Mesenchymal stem cell (in vitro differentiated cells and primary cell): ENCODE data around the gene NXPH4.

ENCODE experiments used
- DNase-seq: peaks from one replicate; pipeline ENCODE4 v3.0.0-alpha.2; 2013
- H2AFZ ChIP-seq: one replicate; pipeline ENCODE4 v1.6.1; 2013; ENCODE audit warnings: low read depth, mild to moderate bottlenecking, control low read depth, inconsistent platforms, low read length, moderate library complexity
- H2AK5ac ChIP-seq: 2 replicates; pipeline ENCODE4 v1.6.1; 2013; ENCODE audit warnings: low read length, moderate library complexity, mild to moderate bottlenecking, inconsistent platforms; ENCODE audit not compliant: severe bottlenecking
- H2BK120ac ChIP-seq: one replicate; pipeline ENCODE4 v1.6.1; 2013; ENCODE audit warnings: low read depth, mild to moderate bottlenecking, inconsistent platforms, low read length, moderate library complexity
- H2BK12ac ChIP-seq, 2 experiments: one replicate each; pipeline ENCODE4 v1.6.1; 2013; ENCODE audit warnings: inconsistent platforms in 2 of 2, low read length in 2 of 2, mild to moderate bottlenecking in 2 of 2, moderate library complexity in 2 of 2, control low read depth in 1 of 2
- H2BK15ac ChIP-seq: one replicate; pipeline ENCODE4 v1.6.1; 2013; ENCODE audit warnings: mild to moderate bottlenecking, low read depth, inconsistent platforms; ENCODE audit not compliant: poor library complexity, severe bottlenecking
- H2BK5ac ChIP-seq: 2 replicates; pipeline ENCODE4 v1.6.1; 2013; ENCODE audit warnings: low read depth, mild to moderate bottlenecking, low read length, control low read depth, inconsistent platforms; ENCODE audit not compliant: poor library complexity, severe bottlenecking
- H3K14ac ChIP-seq, 2 experiments: one replicate each; pipeline ENCODE4 v1.6.1; 2013; ENCODE audit warnings: inconsistent platforms in 2 of 2, low read length in 2 of 2, control low read depth in 1 of 2, mild to moderate bottlenecking in 1 of 2, moderate library complexity in 1 of 2
- H3K18ac ChIP-seq, 2 experiments: one replicate each; pipeline ENCODE4 v1.6.1; 2013; ENCODE audit warnings: inconsistent platforms in 2 of 2, low read length in 2 of 2, control low read depth in 1 of 2, low read depth in 1 of 2, mild to moderate bottlenecking in 1 of 2
- H3K23ac ChIP-seq, 2 experiments: one replicate each; pipeline ENCODE4 v1.6.1; 2013; ENCODE audit warnings: inconsistent platforms in 2 of 2, low read length in 2 of 2, mild to moderate bottlenecking in 2 of 2, moderate library complexity in 2 of 2, control low read depth in 1 of 2
- H3K27ac ChIP-seq: 2 replicates; pipeline ENCODE4 v1.5.1; 2013; ENCODE audit warnings: mild to moderate bottlenecking, moderate library complexity, low read length, control low read depth, inconsistent platforms; ENCODE audit not compliant: poor library complexity, severe bottlenecking
- H3K27me3 ChIP-seq, 2 experiments: 2 replicates each; pipeline versions ENCODE4 v1.6.1 to v1.7.0; 2013; ENCODE audit warnings: low read length in 2 of 2, mild to moderate bottlenecking in 2 of 2, moderate library complexity in 2 of 2, control low read depth in 1 of 2, inconsistent platforms in 1 of 2; ENCODE audit not compliant: control insufficient read depth in 1 of 2, insufficient read depth in 1 of 2
- H3K36me3 ChIP-seq, 2 experiments: 2 replicates each; pipeline versions ENCODE4 v1.6.1 to v1.7.0; 2013; ENCODE audit warnings: low read length in 2 of 2, control low read depth in 1 of 2, inconsistent platforms in 1 of 2, low read depth in 1 of 2, mild to moderate bottlenecking in 1 of 2; ENCODE audit not compliant: insufficient read depth in 2 of 2, control insufficient read depth in 1 of 2
- H3K4ac ChIP-seq, 2 experiments: one replicate each; pipeline ENCODE4 v1.6.1; 2013; ENCODE audit warnings: inconsistent platforms in 2 of 2, low read length in 2 of 2, mild to moderate bottlenecking in 2 of 2, moderate library complexity in 2 of 2, control low read depth in 1 of 2, low read depth in 1 of 2
- H3K4me1 ChIP-seq: 2 replicates; pipeline ENCODE4 v1.6.1; 2013; ENCODE audit warnings: low read depth, low read length, control low read depth; ENCODE audit not compliant: control insufficient read depth, insufficient read depth
- H3K4me2 ChIP-seq: 2 replicates; pipeline ENCODE4 v1.6.1; 2013; ENCODE audit warnings: low read length, mild to moderate bottlenecking, inconsistent platforms; ENCODE audit not compliant: poor library complexity, severe bottlenecking
- H3K4me3 ChIP-seq, 2 experiments: 2 replicates each; pipeline versions ENCODE4 v1.5.1 to v1.7.0; 2013; ENCODE audit warnings: low read length in 2 of 2, mild to moderate bottlenecking in 2 of 2, control low read depth in 1 of 2, low read depth in 1 of 2; ENCODE audit not compliant: insufficient read depth in 1 of 2
- H3K79me1 ChIP-seq: replicated peaks from 2 replicates; pipeline ENCODE4 v1.6.1; 2013; ENCODE audit warnings: mild to moderate bottlenecking, control low read depth, low read length, inconsistent platforms; ENCODE audit not compliant: poor library complexity, severe bottlenecking
- H3K9ac ChIP-seq: 2 replicates; pipeline ENCODE4 v1.7.0; 2013; ENCODE audit warnings: mild to moderate bottlenecking, low read length, moderate library complexity
- H3K9me3 ChIP-seq: 2 replicates; pipeline ENCODE4 v1.7.0; 2013; ENCODE audit warnings: mild to moderate bottlenecking, low read length; ENCODE audit not compliant: control insufficient read depth
- H4K8ac ChIP-seq: one replicate; pipeline ENCODE4 v1.6.1; 2013; ENCODE audit warnings: inconsistent platforms, mild to moderate bottlenecking, low read length, moderate library complexity
- H4K91ac ChIP-seq: one replicate; pipeline ENCODE4 v1.6.1; 2013; ENCODE audit warnings: mild to moderate bottlenecking, low read length, inconsistent platforms
- WGBS: methylation state at CpG from one replicate; pipeline ENCODE4 v1.1.7; 2013; ENCODE audit warnings: mixed read lengths; 5-methylcytosine and 5-hydroxymethylcytosine counted together

NXPH4 gene

DNA sequence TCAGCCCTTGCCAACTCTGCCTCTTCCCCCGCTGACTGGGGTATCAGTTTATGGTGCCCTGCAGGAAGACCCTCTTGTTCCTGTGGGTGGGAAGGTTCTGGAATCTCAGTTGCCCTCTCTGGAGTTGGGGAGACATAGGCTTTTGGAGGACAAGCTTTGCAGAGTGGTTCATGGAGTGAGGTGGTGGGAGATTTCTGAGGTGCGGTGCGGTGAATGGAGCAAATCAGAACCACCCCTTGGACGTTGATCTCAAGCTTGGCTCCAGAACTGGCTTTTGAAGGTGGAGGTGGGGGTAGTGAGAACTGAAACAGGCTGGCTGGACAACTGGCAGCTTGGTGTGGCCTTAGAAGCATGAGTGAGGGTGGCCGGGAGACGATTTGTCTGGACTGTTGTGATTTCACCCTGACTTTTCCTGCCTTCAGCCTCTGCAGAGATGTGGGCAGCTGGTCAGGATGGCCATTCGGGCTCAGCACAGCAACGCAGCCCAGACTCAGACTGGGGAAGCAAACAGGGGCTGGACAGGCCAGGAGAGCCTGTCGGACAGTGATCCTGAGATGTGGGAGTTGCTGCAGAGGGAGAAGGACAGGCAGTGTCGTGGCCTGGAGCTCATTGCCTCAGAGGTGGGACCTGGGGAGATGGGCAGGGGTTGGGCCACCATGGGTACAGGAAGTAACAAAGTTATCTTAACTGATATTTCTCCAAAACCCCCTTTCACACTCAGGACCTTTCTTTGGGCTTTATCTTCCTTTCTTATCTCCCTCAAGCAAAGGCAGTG, 14.0 kb downstream of the NXPH4 start:
- peaks cover 9 to 22% of the 10 kb centered on the region in 2 experiments for H3K27me3 ChIP-seq
- H3K4me3 ChIP-seq: peak overlapping the region; percentile 70 to 86
- H4K8ac ChIP-seq: peak overlapping the region; percentile 78
- H2BK120ac ChIP-seq: peak overlapping the region; percentile 44
- peak overlapping the region; percentile 16 to 56 for H3K4ac ChIP-seq
- peak overlapping the region; percentile 76 for H3K4me2 ChIP-seq
- H2BK5ac ChIP-seq: no peak overlapping the region
- H4K91ac ChIP-seq: peak overlapping the region; percentile 94
- H3K14ac ChIP-seq: peak overlapping the region in 1 of 2 experiments; percentile 64
- DNase-seq: no peak
- H2BK15ac ChIP-seq: no peak overlapping the region
- H3K36me3 ChIP-seq: peaks cover 42 to 45% of the 10 kb centered on the region in 2 experiments
- H3K27ac ChIP-seq: peak overlapping the region; percentile 96
- no peak overlapping the region for H3K23ac ChIP-seq
- 42% methylated on average over 9 of the region's 10 CpGs for WGBS
- peak overlapping the region; percentile 2 to 81 for H3K18ac ChIP-seq
- no peak overlapping the region for H2AK5ac ChIP-seq
- peak overlapping the region; percentile 98 for H3K9ac ChIP-seq
- H3K4me1 ChIP-seq: peaks cover 33% of the 10 kb centered on the region
- H3K79me1 ChIP-seq: peaks cover 23% of the 10 kb centered on the region
- no peak overlapping the region for H2AFZ ChIP-seq
- H3K9me3 ChIP-seq: no peaks in the 10 kb centered on the region
- H2BK12ac ChIP-seq: peak overlapping the region; percentile 4 to 7

DNA sequence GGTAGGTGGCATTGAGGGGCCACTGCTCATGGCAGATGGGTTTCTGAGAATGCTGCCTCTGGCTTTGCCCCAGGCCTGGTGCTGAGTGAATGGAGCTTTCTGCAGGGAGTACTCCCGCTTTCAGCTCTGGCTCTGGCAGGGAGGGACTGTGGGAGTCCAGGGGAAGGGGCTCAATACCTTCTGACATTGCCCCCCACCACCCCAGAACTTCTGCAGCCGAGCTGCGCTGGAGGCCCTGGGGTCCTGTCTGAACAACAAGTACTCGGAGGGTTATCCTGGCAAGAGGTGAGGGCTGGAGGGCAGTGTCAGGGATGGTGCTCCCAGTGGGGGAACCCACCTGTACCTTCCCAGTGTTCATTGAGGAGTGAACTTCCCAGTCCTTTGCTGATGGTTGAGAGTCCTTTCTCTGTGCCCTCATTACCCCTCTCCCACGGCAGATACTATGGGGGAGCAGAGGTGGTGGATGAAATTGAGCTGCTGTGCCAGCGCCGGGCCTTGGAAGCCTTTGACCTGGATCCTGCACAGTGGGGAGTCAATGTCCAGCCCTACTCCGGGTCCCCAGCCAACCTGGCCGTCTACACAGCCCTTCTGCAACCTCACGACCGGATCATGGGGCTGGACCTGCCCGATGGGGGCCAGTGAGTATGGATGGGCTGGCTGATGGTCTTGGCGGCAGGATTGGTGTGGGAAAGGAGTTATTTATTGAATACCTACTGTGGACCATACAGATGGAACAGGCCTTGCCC, 14.9 kb downstream of the NXPH4 start:
- H2AK5ac ChIP-seq: no peak overlapping the region
- no peak overlapping the region for H2BK120ac ChIP-seq
- no peak overlapping the region for H2AFZ ChIP-seq
- peak overlapping the region in 1 of 2 experiments; percentile 86 for H3K4me3 ChIP-seq
- H3K23ac ChIP-seq: no peak overlapping the region
- peak overlapping the region; percentile 47 for H4K91ac ChIP-seq
- H3K4me1 ChIP-seq: peaks cover 29% of the 10 kb centered on the region
- peak overlapping the region in 1 of 2 experiments; percentile 26 for H3K14ac ChIP-seq
- 97% methylated on average over 10 of the region's 13 CpGs for WGBS
- H3K36me3 ChIP-seq: peaks cover 42 to 54% of the 10 kb centered on the region in 2 experiments
- H2BK5ac ChIP-seq: no peak overlapping the region
- peaks cover 1 to 21% of the 10 kb centered on the region in 2 experiments for H3K27me3 ChIP-seq
- no peak for DNase-seq
- peak overlapping the region; percentile 47 for H4K8ac ChIP-seq
- H3K18ac ChIP-seq: peak overlapping the region in 1 of 2 experiments; percentile 16
- no peak overlapping the region for H2BK12ac ChIP-seq
- peak overlapping the region; percentile 61 for H2BK15ac ChIP-seq
- H3K4ac ChIP-seq: peak overlapping the region in 1 of 2 experiments; percentile 10
- H3K27ac ChIP-seq: no peak overlapping the region
- H3K9ac ChIP-seq: peak overlapping the region; percentile 98
- H3K9me3 ChIP-seq: no peaks in the 10 kb centered on the region
- peak overlapping the region; percentile 21 for H3K4me2 ChIP-seq
- H3K79me1 ChIP-seq: peaks cover 23% of the 10 kb centered on the region

DNA sequence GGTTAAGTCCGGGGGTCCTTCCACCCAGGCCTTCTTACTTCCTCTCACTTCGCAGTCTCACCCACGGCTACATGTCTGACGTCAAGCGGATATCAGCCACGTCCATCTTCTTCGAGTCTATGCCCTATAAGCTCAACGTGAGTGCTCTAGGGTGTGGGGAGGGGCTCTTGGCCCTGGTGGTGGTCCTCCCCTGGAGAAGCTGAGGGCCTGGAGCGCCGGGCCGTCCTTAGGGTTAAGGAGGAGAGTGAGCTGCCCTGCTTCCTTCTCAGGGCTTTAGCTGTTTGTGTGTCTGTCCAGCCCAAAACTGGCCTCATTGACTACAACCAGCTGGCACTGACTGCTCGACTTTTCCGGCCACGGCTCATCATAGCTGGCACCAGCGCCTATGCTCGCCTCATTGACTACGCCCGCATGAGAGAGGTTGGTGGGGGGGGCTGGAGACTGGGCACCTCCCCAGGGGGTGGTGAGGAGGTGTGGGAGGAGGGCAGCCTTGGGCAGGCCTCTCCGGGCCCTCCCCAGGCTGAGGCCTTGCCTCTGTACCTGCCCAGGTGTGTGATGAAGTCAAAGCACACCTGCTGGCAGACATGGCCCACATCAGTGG, 15.7 kb downstream of the NXPH4 start:
- Histone ChIP-seq H2BK120ac (no peak overlapping the region), H3K4me3 (no peak overlapping the region), H2AK5ac (no peak overlapping the region), H2BK15ac (no peak overlapping the region), H4K8ac (no peak overlapping the region), H2BK5ac (no peak overlapping the region), H4K91ac (no peak overlapping the region), H2AFZ (no peak overlapping the region), H3K27ac (no peak overlapping the region), H3K14ac (no peak overlapping the region), H3K18ac (no peak overlapping the region), H3K36me3 (peaks cover 42 to 54% of the 10 kb centered on the region in 2 experiments), H3K79me1 (peaks cover 23% of the 10 kb centered on the region), H2BK12ac (no peak overlapping the region), H3K4me2 (no peak overlapping the region), H3K4me1 (peaks cover 21% of the 10 kb centered on the region), H3K4ac (no peak overlapping the region), H3K27me3 (peaks cover 6 to 21% of the 10 kb centered on the region in 2 experiments), H3K9ac (no peak overlapping the region), H3K23ac (peak overlapping the region in 1 of 2 experiments; percentile 61), H3K9me3 (no peaks in the 10 kb centered on the region)
- WGBS: 96% methylated on average over 19 of the region's 19 CpGs
- DNase-seq: no peak
